NOMO-1 (cell line): ENCODE data around the gene SECISBP2.
"Not testable (repeated sequence)": the region's sequence is repeated elsewhere in the genome, so short reads cannot be mapped to it uniquely, and the experiment has no call there.

Source experiments
- DNase-seq, 2 experiments: peaks; one replicate each; lab custom pipeline; 2025; ENCODE audit not compliant: unreplicated experiment in 2 of 2; lab: John Stamatoyannopoulos, UW

SECISBP2 gene

DNA sequence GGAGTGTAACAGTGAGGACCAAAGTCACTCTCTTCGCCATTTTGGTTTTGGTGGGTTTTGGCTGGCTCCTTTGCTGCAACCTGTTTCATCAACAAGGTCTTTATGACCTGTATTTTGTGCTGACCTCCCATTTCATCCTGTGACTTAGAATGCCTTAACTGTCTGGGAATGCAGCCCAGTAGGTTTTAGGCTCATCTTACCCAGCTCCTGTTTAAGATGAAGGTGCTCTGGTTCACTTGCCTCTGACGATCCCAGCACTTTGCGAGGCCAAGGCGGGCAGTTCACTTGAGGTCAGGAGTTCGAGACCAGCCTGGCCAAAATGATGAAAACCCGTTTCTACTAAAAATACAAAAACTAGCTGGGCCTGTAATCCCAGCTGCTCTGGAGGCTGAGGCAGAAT, 9.1 kb upstream of the SECISBP2 start:
- DNase-seq = no peak

DNA sequence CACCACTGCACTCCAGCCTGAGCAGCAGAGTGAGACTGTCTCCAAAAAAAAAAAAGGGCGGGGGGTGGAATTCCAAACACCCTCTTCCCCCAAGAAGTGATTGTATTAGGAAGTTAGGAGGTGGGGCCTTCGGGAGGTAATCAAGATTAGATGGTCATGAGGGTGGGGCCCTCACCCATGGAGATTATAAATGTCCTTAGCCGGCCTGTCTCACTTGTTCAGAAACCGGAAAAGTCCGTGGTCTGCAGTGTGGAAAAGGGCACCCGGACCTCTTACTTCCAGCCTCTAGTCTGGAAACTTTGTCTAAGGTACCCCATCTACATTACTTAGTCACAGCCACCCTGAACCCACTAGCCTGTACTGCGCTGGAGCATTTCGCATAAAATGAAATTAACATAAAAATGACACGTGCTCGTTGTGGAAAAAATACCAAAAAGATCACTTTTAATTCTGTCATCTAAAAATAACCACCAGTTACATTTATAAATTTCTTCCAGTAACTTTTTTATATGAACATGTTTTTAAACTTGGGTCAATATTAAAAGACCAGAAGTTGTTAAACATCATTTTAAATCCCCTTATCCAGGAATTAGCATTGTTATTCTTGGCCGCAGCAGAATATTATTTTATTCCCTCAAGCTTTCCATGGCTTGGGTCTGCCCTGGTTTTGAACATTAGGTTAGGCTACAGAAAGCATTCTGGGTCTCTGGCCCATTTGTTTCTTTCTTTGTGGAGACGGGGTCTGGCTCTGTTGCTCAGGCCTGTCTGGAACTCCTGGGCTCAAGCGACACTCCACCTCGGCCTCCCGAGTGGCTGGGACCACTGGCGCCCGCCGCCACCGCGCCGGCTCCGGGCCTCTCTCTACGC, 8.5 kb upstream of the SECISBP2 start:
- no peak for DNase-seq

DNA sequence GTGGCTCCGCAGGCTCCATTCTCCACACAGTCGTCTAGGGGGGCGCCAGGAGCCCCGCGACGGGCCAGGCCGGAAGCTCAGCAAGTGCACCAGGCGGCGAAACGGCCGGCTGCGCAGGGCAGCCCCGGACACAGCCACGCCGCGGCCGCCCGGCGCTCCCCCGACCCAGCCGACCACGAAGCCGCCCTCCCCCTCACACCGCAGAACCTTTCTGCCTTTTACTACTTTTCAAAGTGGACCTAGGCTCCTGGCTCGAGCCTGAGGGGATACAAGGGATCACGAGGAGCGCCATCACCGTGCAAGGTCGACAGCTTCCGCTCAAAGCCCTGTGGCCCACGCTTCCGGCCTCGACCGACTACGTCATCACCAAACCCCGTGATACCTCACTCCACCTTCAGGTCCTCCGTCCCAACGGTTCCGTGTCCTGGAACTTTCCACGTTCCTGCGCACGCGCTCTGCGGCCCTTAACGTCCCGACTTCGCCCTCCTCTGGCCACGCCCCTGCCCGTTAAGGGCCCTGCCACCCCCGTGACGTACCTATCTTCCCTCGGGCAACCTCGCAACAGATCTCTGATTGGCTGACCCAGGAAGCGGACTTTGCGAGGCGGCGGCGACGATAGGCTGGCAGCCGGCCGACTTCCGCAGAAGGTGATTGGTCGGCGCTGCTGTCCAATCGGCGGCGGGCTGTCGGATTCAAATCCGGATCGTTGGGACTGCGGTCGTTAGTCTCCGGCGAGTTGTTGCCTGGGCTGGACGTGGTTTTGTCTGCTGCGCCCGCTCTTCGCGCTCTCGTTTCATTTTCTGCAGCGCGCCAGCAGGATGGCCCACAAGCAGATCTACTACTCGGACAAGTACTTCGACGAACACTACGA, 7.6 kb upstream of the SECISBP2 start, which contains the start of gene CKS2:
Gene CKS2 (plus strand): TSS at position 721 of the 871 bp plus-strand sequence. CDS start 98 bp downstream, at position 819.
- peak; percentile 94 to 97 for DNase-seq

DNA sequence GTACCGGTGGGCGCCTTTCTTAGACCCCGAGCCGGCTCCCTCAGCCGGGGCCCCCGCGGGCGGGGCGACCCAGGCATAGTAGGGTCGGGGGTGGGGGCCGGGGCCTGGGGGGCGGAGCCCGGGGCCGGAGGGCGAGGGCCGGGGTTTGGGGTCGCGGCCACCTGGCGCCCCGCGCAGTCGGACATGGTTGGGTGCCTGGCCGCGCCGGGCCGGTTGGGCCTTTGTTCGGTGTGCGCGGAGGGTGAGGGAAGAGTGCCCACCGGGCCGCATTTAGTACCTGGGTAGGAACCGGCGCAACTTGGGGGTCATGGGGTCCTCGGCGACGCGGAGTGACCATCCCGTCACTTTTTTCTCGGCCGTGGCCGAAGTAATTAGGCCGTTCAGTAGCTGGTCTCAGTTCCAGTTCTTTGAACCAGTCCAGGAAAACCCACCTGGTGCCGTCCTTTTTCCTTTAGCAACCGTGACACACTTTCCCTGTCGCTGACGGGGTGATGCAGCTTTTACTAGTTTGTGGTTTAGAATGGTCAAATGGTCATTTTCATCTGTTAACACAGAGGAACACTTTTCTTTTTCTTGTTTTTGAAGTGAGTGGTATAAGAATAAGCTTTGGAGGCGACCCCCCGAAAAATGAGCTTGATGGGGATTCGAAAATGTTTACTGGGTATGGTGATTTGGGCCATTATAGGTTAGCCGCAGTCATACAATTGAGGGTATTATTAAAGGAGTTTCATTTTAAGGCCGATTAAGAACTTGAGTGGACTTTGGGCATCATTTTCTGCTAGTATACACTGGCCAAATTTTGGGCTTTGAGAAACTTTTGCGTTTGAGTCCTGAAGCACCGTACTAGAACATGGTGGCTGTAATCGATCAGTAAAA, 6.7 kb upstream of the SECISBP2 start:
- DNase-seq = no peak

DNA sequence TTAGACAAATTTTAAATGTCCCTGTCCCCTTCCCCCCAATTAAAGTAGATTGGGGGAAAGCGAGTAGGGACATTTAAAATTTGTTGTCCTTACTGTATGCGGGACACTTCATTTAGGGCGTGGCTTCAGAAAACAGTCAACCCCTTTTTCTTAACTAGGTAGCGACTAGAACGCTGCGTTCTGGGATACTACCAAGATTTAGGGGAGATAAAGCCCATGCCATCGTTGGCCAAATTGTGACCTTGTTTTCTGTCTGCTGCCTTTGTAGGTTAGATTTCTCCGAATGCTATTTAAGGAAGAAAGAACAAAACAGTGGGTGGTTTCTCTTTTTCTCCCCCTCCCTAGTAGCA, 6.1 kb upstream of the SECISBP2 start:
- DNase-seq = no peak

DNA sequence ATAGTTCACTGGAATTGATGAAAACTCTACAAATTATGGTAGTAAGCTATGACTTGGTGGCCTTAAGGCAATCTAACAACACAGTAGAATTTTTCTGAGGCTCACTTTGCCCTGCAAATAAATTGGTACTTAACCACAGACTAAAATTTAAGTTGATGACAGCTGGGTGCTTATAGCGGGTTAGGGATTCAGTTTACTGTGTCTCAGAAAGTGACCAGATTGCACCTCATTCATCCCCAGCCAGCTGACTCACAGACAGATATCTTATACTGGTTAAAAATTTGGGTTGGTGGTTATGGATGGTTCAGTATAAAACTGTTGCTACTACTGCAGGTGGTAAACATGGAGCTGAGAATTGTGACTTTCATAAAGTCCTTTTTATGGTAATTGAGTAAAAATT, 4.5 kb upstream of the SECISBP2 start:
- DNase-seq = no peak

DNA sequence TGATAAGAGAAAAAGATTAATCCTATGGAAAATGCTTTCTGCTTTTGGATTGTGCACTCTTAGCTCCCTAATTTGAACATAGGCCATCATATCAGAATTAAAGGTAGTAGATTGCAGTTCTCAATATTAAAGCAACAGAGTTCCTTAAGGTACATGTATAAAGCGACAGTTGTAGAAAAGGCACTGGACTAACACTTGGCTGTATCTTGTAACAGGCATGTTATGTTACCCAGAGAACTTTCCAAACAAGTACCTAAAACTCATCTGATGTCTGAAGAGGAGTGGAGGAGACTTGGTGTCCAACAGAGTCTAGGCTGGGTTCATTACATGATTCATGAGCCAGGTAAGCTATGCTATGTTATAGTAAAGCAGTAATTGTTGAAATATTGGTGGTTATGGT, 3.3 kb upstream of the SECISBP2 start:
- DNase-seq = no peak

DNA sequence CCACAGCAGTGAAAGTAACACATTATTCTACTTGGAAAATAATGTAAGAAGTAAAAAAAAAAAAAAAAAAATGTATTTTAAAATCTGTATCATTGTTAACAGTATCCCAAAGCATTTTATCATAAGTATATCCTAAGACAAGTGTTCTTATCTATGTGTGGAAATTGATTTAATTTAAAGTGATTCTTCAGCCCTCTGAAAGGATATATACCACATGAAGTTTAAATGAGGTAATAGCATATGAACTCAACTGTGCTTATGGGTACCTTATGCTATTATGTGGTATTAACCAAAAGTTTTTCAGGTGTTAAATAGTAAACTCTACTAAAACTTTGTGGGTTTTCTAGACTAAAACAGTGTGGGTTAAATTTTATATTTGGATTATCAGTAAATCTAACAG, 2.8 kb upstream of the SECISBP2 start:
- no peak for DNase-seq

DNA sequence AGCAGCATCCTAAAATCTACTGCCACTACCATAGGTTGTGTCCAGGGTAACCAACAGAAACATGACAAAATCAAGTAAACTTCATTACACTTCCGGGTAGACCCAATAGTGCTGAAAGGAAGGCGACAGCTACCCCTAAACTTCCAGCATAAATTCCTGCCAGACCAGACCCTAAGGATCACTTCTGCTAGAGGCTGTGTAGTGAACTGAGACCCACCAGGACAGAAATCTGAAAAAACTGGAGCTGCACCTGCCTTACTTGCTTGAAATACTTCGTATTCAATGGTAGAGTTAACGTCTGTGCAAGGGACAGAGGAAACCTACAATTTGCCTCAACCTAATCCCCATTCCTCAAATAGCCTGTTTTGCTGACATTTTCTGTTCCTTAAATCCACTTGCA, 1.0 kb upstream of the SECISBP2 start:
- DNase-seq = no peak

DNA sequence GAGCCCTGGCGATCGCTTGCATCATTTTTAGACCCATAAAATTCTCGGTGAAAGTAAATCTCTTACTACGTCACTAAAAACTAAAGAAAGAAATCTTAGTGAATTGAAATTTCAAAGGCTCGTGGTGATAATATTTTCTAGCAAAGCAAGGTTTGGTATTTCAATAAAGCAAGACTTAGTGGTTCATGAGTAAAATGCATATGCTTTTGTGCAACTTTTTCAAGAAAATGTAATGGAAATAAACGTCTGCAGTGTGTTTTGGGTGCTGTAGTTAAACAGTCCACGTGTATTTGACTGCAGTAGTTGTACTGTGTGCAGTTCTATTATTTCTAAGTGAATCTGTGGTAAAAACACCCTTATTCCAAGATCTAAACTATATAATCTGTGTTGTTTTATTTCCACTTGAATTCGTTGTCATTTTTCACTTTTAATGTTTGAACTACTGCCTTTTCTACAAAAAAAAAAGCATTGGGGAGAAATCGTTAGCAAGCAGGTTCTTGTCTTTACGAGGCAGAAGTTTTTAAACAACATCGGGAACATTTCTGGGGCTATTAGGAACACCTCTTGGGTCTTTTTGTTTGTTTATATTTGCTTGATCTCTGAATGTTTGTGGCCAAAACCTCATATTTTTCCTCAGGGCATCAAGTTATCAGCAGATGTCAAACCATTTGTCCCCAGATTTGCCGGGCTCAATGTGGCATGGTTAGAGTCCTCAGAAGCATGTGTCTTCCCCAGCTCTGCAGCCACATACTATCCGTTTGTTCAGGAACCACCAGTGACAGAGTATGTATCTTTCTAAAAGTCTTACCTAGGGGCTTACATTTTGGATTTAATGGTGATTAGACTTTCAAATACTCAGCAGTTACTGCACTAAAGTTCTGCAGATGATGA, 960 bp downstream of the SECISBP2 start:
- DNase-seq = no peak

DNA sequence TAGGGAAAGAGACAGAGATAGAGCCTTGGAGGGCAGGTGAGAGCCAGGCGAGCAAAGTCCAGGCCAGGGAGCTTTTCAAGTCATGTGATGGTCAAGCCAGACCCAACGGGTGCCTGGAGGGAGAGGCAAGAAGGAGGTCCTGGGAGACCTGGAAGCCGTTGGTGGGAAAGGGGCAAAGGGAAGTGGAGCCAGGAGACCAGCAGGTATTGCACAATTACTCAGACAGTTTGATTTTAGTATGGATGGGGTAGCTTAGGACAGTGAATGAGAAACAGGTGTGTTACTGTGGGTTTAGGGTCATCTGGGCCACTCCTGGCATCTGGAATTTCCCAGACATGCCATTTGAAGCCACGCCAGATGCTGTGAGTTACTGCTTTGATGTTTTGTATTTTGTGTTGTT, 5.1 kb downstream of the SECISBP2 start:
- DNase-seq = no peak

DNA sequence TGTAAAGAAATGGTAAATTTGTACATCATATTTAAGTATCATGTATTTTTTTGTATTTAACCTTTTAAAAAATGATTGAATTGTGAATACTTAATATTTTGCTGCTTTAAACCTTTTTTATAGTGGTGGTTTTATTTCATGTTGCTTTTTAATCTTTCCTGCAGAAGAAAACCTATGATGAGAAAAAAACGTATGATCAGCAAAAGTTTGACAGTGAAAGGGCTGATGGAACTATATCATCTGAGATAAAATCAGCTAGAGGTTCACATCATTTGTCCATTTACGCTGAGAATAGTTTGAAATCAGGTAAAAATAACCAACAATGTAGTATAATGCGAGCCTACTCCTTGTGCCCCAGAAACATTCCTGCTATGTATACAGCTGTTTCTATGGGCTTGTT, 7.4 kb downstream of the SECISBP2 start:
- no peak for DNase-seq

DNA sequence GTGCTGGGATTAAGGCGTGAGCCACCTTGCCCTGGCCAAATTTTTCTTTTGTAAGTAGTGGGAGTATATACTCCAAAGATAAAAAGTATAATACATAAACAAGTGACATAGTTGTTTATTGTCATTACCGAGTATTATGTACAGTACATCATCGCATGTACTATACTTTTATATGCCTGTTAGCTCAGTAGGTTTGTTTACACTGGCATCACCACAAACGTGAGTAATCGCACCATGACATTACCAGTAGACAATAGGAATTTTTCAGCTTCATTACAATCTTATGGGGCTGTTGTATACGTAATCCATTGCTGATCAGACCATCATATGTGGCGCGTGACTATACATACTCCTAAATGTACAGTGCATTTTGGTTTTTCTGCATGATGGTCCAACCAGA, 9.8 kb downstream of the SECISBP2 start:
- DNase-seq = no peak

DNA sequence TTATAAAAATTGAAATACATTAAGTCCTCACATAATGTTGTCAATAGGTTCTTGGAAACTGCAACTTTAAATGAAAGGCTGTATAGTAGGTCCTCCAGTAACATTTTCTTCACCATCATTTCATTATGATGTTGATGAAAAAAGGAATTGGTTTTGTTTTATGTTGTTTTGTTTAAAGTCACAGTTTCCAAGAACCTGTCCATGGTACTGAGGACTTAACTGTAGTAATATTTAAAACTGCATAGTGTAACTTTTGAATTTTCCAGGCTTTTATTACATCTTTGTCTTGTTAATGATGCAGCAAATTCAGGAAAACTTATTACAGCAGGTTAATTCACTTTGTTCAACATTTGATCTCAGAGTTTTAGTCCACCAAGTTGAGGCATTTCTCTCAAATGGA, 11.6 kb downstream of the SECISBP2 start:
- DNase-seq = no peak

DNA sequence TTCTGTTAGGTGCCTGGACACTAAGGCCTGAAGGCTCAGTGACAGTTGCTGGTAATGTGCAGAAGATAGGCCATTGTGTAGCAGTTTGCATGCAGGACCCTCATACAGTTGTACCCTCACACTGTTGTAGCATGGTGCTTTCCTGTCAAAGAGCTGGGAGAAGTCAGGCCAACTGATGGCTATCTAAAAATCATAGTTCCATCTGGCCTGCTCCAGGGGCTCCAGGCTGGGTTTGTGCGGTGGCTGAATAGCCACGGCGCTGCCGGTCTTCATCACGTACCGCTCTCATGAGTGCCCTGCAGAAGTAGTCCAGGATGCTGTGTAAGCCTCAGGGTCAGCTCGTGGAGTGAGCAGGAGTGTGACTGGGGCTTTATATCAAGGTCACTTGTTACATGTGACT, 12.2 kb downstream of the SECISBP2 start:
- no peak for DNase-seq

DNA sequence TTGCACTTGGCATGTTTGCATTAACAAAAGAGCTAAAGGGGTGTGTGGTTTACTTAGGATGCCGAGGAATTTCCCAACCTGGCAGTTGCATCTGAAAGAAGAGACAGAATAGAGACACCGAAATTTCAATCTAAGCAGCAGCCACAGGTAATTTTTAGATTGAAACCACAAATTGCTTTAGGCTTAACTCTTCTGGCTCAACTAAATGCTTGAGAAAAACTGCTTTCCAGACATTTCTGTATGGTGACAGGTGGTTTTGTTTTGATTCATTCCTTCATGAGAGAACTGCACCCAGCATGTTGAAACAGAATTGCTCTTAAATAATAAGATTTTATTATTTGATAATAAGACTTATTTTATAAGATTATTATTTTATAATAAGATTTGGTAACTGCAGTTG, 21.5 kb downstream of the SECISBP2 start:
- DNase-seq = no peak

DNA sequence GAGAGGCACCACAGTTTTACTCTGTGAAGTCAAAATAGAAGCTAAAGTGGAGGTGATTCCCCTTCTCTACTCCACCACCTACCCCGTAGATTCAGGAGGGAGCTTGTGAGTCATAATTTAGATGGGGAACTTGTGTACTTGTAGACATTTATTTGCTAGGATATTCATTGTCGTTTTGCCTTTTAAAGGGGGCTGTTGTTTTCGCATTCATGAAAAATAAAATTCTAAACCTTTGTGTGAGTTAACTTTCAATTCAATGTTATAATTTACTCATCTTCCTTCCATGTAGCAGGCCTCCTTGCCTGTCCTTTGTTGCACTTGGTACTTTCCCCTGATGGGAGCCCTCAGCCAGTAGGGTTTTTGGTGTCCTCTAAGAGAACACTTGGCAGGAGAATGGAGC, 22.0 kb downstream of the SECISBP2 start:
- no peak for DNase-seq

DNA sequence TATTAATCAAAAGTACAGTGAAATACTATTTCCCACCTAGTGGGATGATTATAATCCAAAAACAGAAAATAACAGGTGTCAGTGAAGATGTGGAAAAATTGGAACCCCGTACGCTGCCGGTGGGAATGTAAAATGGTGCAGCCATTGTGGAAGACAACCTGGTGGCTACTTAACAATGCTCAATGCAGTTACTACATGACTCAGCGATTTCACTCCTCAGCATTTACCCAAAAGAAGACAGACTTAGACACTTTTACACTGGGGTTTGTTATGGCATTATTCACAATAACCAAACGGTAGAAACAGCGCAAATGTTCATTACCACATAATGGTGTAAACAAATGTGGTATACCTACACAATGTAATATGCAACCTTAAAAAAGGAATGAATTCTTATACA, 23.9 kb downstream of the SECISBP2 start:
- DNase-seq = no peak

DNA sequence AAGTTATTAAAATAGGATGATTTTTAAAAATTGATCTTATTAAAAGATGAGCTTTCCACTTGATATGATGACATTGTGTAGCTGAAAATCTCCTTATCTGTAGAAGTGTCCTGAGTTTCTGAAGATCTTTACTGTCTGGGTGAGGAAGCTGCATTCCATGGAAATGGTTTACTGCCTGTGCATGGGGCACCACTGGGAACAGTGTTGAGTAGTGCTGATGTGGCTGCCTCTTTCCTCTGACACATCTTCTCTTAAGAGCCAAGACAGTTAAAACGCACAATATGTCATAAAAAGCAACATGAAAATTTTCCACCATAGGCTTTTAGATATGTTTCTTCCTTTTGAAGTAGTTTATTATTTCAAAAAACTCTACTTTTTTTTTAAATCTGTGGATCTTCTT, 24.6 kb downstream of the SECISBP2 start:
- no peak for DNase-seq

DNA sequence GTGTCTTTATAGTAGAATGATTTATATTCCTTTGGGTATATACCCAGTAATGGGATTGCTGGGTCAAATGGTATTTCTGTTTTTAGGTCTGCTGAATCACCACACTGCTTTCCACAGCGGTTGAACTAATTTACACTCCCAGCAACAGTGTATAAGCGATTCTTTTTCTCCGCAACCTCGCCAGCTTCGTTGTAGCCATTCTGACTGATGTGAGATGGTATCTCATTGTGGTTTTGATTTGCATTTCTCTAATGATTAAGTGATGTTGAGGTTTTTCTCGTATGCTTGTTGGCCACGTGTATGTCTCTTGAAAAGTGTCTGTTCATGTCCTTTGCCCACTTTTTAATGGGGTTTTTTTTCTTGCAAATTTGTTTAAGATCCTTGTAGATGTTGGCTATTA, 25.5 kb downstream of the SECISBP2 start:
- DNase-seq = not testable (repeated sequence)
